ENCODE data around the gene ENDOD1. TPM values are rescaled to one million over a fixed set of nuclear protein-coding genes. Genes with fewer than 3 reads are reported as not detected.

The ENDOD1 gene
- total RNA-seq, 3 donors from 2014 or later (not counting 1 experiment from before 2014, with no cell fraction given) = 10.1 to 15.5 (median 14.0) TPM

DNA sequence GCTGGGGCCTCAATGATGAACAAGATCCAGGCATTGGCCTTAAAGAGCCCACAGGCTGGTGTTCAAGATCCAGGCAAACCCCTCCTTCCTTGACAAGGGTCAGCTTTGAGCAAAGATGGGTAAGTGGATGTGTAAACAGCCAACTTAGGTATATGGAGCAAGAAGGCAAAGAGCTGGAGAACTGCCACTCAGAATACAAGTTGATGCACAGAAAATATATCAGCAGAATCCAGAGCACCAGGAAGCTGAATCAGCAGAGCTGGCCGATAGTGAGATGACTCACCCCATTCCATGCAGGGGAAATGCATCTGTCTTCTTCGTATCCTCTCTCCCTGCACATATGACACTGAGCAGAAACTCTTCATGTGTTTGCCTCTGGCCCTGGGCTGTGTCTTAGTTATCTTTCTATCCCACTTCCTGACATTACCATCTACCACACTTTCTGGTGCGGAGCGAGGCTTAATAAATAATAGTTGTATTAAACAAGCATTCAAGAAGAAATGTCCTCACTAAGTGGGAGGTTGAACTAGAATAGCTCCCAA, 57.8 kb downstream of the ENDOD1 start:
- no peaks in the 10 kb centered on the region for H3K9me3 Mint-ChIP-seq
- DNase-seq (no peak), ATAC-seq (no peak)
- peaks cover 27 to 42% of the 10 kb centered on the region in 2 donors for H3K27me3 Mint-ChIP-seq (ENCODE audit: low read depth in 2 of 2)
- H3K4me1 Mint-ChIP-seq = peaks cover 9 to 22% of the 10 kb centered on the region in 2 donors
- 11% methylated on average over 2 of the region's 4 CpGs for WGBS (ENCODE audit: insufficient coverage)
- intact Hi-C loops (cut with micrococcal nuclease) = no loop called here
- no peak overlapping the region for H3K27ac ChIP-seq (ENCODE audit: low read length)
- no peak overlapping the region for H3K4me3 ChIP-seq (ENCODE audit: low read length)
- H3K36me3 Mint-ChIP-seq = no peaks in the 10 kb centered on the region
- no peaks in the 10 kb centered on the region for H3K36me3 ChIP-seq (ENCODE audit: control insufficient read depth, insufficient read depth, low read length)
- no peak overlapping the region for H3K27ac Mint-ChIP-seq
- H3K27me3 ChIP-seq (ENCODE audit: control insufficient read depth, insufficient read depth, low read length) = no peaks in the 10 kb centered on the region
- peaks cover 24% of the 10 kb centered on the region for H3K4me1 ChIP-seq (ENCODE audit: control insufficient read depth, insufficient read depth, low read length)
- TF ChIP-seq, protein P1, sequence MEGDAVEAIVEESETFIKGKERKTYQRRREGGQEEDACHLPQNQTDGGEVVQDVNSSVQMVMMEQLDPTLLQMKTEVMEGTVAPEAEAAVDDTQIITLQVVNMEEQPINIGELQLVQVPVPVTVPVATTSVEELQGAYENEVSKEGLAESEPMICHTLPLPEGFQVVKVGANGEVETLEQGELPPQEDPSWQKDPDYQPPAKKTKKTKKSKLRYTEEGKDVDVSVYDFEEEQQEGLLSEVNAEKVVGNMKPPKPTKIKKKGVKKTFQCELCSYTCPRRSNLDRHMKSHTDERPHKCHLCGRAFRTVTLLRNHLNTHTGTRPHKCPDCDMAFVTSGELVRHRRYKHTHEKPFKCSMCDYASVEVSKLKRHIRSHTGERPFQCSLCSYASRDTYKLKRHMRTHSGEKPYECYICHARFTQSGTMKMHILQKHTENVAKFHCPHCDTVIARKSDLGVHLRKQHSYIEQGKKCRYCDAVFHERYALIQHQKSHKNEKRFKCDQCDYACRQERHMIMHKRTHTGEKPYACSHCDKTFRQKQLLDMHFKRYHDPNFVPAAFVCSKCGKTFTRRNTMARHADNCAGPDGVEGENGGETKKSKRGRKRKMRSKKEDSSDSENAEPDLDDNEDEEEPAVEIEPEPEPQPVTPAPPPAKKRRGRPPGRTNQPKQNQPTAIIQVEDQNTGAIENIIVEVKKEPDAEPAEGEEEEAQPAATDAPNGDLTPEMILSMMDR (IDR thresholded peaks at IDR 0.05) = no peak
- H3K4me3 Mint-ChIP-seq = no peak overlapping the region
- H3K9me3 ChIP-seq (ENCODE audit: control insufficient read depth, insufficient read depth, low read length) = no peaks in the 10 kb centered on the region

DNA sequence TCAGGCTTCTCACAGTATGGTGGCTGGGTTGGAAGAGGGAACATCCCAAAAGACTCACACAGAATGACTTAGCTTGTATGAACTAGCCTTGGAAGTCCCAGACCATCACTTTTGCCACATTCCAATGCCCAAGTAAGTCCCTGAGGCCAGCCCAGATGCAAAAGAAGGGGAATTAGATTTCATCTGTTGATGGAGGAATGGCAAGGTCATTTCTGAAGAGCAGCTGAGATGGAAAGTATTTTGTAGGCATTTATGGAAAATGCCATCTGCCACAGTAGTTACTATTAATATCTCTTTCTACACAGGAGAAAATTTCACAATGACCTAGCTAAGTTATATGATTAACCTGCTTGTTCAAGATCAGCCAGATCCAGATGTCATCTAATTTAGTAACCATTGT, 58.8 kb downstream of the ENDOD1 start:
- no peak overlapping the region for H3K27ac Mint-ChIP-seq
- no peak overlapping the region for H3K4me3 Mint-ChIP-seq
- H3K36me3 Mint-ChIP-seq = no peaks in the 10 kb centered on the region
- no peaks in the 10 kb centered on the region for H3K9me3 ChIP-seq (ENCODE audit: control insufficient read depth, insufficient read depth, low read length)
- ATAC-seq = no peak
- no peak overlapping the region for H3K4me3 ChIP-seq (ENCODE audit: low read length)
- H3K4me1 Mint-ChIP-seq = peaks cover 18 to 31% of the 10 kb centered on the region in 2 donors
- H3K27me3 ChIP-seq (ENCODE audit: control insufficient read depth, insufficient read depth, low read length) = no peaks in the 10 kb centered on the region
- intact Hi-C loops (cut with micrococcal nuclease) = no loop called here
- DNase-seq = no peak
- TF ChIP-seq, protein P1 (IDR thresholded peaks at IDR 0.05) = no peak
- no peaks in the 10 kb centered on the region for H3K36me3 ChIP-seq (ENCODE audit: control insufficient read depth, insufficient read depth, low read length)
- no peak overlapping the region for H3K27ac ChIP-seq (ENCODE audit: low read length)
- no peaks in the 10 kb centered on the region for H3K9me3 Mint-ChIP-seq
- peaks cover 22 to 37% of the 10 kb centered on the region in 2 donors for H3K27me3 Mint-ChIP-seq (ENCODE audit: low read depth in 2 of 2)
- peaks cover 31% of the 10 kb centered on the region for H3K4me1 ChIP-seq (ENCODE audit: control insufficient read depth, insufficient read depth, low read length)

- no peaks in the 10 kb centered on the region for H3K9me3 ChIP-seq (ENCODE audit: control insufficient read depth, insufficient read depth, low read length)
- Mint-ChIP-seq H3K4me1 (peaks cover 24 to 37% of the 10 kb centered on the region in 2 donors), H3K27ac (peak overlapping the region in 1 of 2 donors; percentile 91), H3K27me3 (ENCODE audit: low read depth in 2 of 2) (peaks cover 21 to 34% of the 10 kb centered on the region in 2 donors), H3K9me3 (no peaks in the 10 kb centered on the region), H3K36me3 (no peaks in the 10 kb centered on the region), H3K4me3 (peak overlapping the region; percentile 26)
- TF ChIP-seq, protein P1 (IDR thresholded peaks at IDR 0.05) = no peak
- no peaks in the 10 kb centered on the region for H3K36me3 ChIP-seq (ENCODE audit: control insufficient read depth, insufficient read depth, low read length)
- peaks cover 37% of the 10 kb centered on the region for H3K4me1 ChIP-seq (ENCODE audit: control insufficient read depth, insufficient read depth, low read length)
- H3K27me3 ChIP-seq (ENCODE audit: control insufficient read depth, insufficient read depth, low read length) = no peaks in the 10 kb centered on the region
- H3K4me3 ChIP-seq (ENCODE audit: low read length) = no peak overlapping the region
- DNase-seq (no peak), ATAC-seq (no peak)
- intact Hi-C loops (cut with micrococcal nuclease) = no loop called here
- WGBS (ENCODE audit: insufficient coverage) = 61% methylated on average over 2 of the region's 2 CpGs
- H3K27ac ChIP-seq (ENCODE audit: low read length) = no peak overlapping the region
Measured at GRCh38 chr11:95148938-95149337, 59.3 kb downstream of the ENDOD1 start.
